Loucy (cell line): ENCODE measurements around the gene CCDC69.
A peak's percentile ranks its signal among the peaks of the same experiment; 100 is the strongest.

Experiments used
- H2AFZ ChIP-seq: fragments of 200-600 bp; sonication (generic); 2 replicates; pipeline ENCODE4 v1.6.0; 2016; ENCODE audit warnings: antibody characterized with exemption, mild to moderate bottlenecking, low read length, moderate library complexity
- H3F3A ChIP-seq: fragments of 200-600 bp; 2 replicates; pipeline ENCODE4 v1.6.0; 2016; ENCODE audit warnings: antibody characterized with exemption, low read depth, mild to moderate bottlenecking
- H3K27me3 ChIP-seq: fragments of 200-600 bp; sonication (generic); 2 replicates; pipeline ENCODE4 v1.6.1; 2014; ENCODE audit warnings: low read length, mild to moderate bottlenecking; ENCODE audit not compliant: insufficient read depth, poor library complexity, severe bottlenecking
- H3K36me3 ChIP-seq: fragments of 200-600 bp; sonication (generic); 2 replicates; pipeline ENCODE4 v1.6.1; 2016; ENCODE audit warnings: low read length; ENCODE audit not compliant: insufficient read depth
- H3K4me1 ChIP-seq: fragments of 200-600 bp; sonication (generic); 2 replicates; pipeline ENCODE4 v1.5.1; 2014; ENCODE audit warnings: low read length, mild to moderate bottlenecking; ENCODE audit not compliant: insufficient read depth, poor library complexity, severe bottlenecking
- H3K4me2 ChIP-seq: fragments of 200-600 bp; sonication (generic); 2 replicates; pipeline ENCODE4 v1.6.0; 2014; ENCODE audit warnings: antibody characterized with exemption, low read length, low read depth, mild to moderate bottlenecking; ENCODE audit not compliant: poor library complexity, severe bottlenecking
- H3K4me3 ChIP-seq: fragments of 200-600 bp; sonication (generic); 2 replicates; pipeline ENCODE4 v1.5.1; 2014; ENCODE audit warnings: low read length, mild to moderate bottlenecking, mixed read lengths; ENCODE audit not compliant: poor library complexity, severe bottlenecking
- H3K79me2 ChIP-seq: fragments of 200-600 bp; sonication (generic); 2 replicates; pipeline ENCODE4 v1.6.1; 2014; ENCODE audit warnings: low read length; ENCODE audit not compliant: insufficient read depth
- H3K9ac ChIP-seq: fragments of 200-600 bp; sonication (generic); 2 replicates; pipeline ENCODE4 v1.6.0; 2014; ENCODE audit warnings: mild to moderate bottlenecking, low read depth, low read length, moderate library complexity; ENCODE audit not compliant: poor library complexity, severe bottlenecking
- H3K9me2 ChIP-seq: fragments of 200-600 bp; sonication (generic); replicated peaks from 2 replicates; pipeline ENCODE4 v1.6.1; 2016; ENCODE audit warnings: low read depth, low read length, mixed read lengths
- H3K9me3 ChIP-seq: fragments of 200-600 bp; sonication (generic); 2 replicates; pipeline ENCODE4 v1.6.1; 2014; ENCODE audit warnings: mild to moderate bottlenecking, antibody characterized with exemption, low read length, low read depth; ENCODE audit not compliant: insufficient read depth
- H4K20me1 ChIP-seq: fragments of 200-600 bp; sonication (generic); 2 replicates; pipeline ENCODE4 v1.6.0; 2014; ENCODE audit warnings: antibody characterized with exemption, low read length, mild to moderate bottlenecking; ENCODE audit not compliant: insufficient read depth, poor library complexity, severe bottlenecking
- EZH2phosphoT487 ChIP-seq: fragments of 200-600 bp; IDR thresholded peaks from 2 replicates; pipeline ENCODE4 v1.6.1; 2018; ENCODE audit warnings: antibody characterized with exemption, mild to moderate bottlenecking, moderate library complexity, borderline replicate concordance
- TF ChIP-seq, protein P1 (sequence below): fragments of 200-600 bp; sonication (generic); conservative IDR thresholded peaks from 2 replicates; pipeline ENCODE4 v1.5.1; 2014; ENCODE audit warnings: mild to moderate bottlenecking, antibody characterized with exemption, low read length

CCDC69 gene

GRCh38 chr5:151202381-151203139 lies 21.3 kb downstream of the CCDC69 start:
- Histone ChIP-seq H3K79me2 (no peaks in the 10 kb centered on the region), H3F3A (no peaks in the 10 kb centered on the region; the same call in 1 of the 2 replicates), H3K4me1 (peaks cover 9% of the 10 kb centered on the region), H3K9me2 (no peaks in the 10 kb centered on the region), H3K27me3 (no peaks in the 10 kb centered on the region), H2AFZ (no peak overlapping the region), H3K4me3 (no peak overlapping the region), H3K4me2 (peak overlapping the region; percentile 45), H4K20me1 (no peaks in the 10 kb centered on the region), H3K9ac (no peak overlapping the region), H3K9me3 (no peaks in the 10 kb centered on the region), H3K36me3 (peaks cover 6% of the 10 kb centered on the region; the same call in 1 of the 2 replicates)
- TF ChIP-seq, protein P1, sequence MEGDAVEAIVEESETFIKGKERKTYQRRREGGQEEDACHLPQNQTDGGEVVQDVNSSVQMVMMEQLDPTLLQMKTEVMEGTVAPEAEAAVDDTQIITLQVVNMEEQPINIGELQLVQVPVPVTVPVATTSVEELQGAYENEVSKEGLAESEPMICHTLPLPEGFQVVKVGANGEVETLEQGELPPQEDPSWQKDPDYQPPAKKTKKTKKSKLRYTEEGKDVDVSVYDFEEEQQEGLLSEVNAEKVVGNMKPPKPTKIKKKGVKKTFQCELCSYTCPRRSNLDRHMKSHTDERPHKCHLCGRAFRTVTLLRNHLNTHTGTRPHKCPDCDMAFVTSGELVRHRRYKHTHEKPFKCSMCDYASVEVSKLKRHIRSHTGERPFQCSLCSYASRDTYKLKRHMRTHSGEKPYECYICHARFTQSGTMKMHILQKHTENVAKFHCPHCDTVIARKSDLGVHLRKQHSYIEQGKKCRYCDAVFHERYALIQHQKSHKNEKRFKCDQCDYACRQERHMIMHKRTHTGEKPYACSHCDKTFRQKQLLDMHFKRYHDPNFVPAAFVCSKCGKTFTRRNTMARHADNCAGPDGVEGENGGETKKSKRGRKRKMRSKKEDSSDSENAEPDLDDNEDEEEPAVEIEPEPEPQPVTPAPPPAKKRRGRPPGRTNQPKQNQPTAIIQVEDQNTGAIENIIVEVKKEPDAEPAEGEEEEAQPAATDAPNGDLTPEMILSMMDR: no peak
- no peak for TF ChIP-seq EZH2phosphoT487

- no peaks in the 10 kb centered on the region; the same call in 1 of the 2 replicates for H3F3A ChIP-seq
- H3K9ac ChIP-seq: no peak overlapping the region
- H2AFZ ChIP-seq: no peak overlapping the region
- H3K36me3 ChIP-seq: peaks cover 6% of the 10 kb centered on the region; the same call in 1 of the 2 replicates
- H3K9me3 ChIP-seq: no peaks in the 10 kb centered on the region
- no peak overlapping the region for H3K4me3 ChIP-seq
- H3K9me2 ChIP-seq: no peaks in the 10 kb centered on the region
- no peaks in the 10 kb centered on the region for H3K27me3 ChIP-seq
- TF ChIP-seq, protein P1: no peak
- TF ChIP-seq EZH2phosphoT487: no peak
- peaks cover 16% of the 10 kb centered on the region for H3K4me1 ChIP-seq
- no peaks in the 10 kb centered on the region for H3K79me2 ChIP-seq
- H4K20me1 ChIP-seq: no peaks in the 10 kb centered on the region
- H3K4me2 ChIP-seq: no peak overlapping the region
Measured at GRCh38 chr5:151200913-151201595, 22.8 kb downstream of the CCDC69 start.

DNA sequence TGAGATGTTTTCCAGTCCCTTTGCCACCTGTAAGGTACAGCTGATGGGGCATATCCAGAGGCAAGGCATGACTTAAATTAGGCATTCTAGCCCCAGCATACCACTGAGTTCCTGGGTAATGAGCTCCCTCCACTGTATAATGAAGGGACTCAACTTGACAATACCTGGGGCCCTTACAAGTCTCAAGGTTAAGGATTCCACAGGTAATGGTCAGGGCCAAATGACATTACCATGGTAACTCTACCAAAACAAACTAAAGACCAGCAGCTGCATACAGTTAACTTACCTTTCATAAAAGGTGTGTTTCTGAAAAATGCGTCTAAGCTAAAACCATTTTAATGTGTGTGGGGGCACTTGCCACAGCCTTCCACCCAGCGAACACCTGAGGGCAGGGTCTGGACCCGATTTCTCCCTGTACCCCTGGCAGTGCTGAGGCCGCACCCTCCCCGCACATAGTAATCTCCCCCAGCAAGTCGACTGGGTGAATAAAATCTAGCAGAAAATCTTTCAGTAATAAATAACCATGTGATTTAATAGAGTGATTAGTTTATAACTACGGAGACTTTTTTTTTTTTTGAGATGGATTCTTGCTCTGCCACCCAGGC lies 24.2 kb downstream of the CCDC69 start:
- Histone ChIP-seq H3K4me2 (no peak overlapping the region), H3K4me1 (peaks cover 22% of the 10 kb centered on the region), H3K4me3 (no peak overlapping the region), H3K79me2 (no peaks in the 10 kb centered on the region), H3K9me2 (no peaks in the 10 kb centered on the region), H3K9ac (no peak overlapping the region), H4K20me1 (no peaks in the 10 kb centered on the region), H3K9me3 (no peaks in the 10 kb centered on the region), H2AFZ (no peak overlapping the region), H3K36me3 (peaks cover 6% of the 10 kb centered on the region; the same call in 1 of the 2 replicates), H3K27me3 (no peaks in the 10 kb centered on the region), H3F3A (no peaks in the 10 kb centered on the region; the same call in 1 of the 2 replicates)
- TF ChIP-seq, protein P1: no peak
- no peak for TF ChIP-seq EZH2phosphoT487
